H9 (cell line): ENCODE data around the gene EFNA5. TPM values are rescaled to one million over a fixed set of nuclear protein-coding genes. Genes with fewer than 3 reads are reported as not detected.

Experiments used
- DNase-seq: peaks from one replicate; pipeline ENCODE4 v3.0.0-alpha.2; 2017
- H2AFZ ChIP-seq: one replicate; pipeline ENCODE4 v1.6.1; 2013; ENCODE audit warnings: mild to moderate bottlenecking, low read length, control low read depth, moderate library complexity
- H2AK5ac ChIP-seq: 2 replicates; pipeline ENCODE4 v1.6.1; 2013; ENCODE audit warnings: low read length, control low read depth, mixed read lengths; ENCODE audit not compliant: insufficient read length
- H2BK120ac ChIP-seq: one replicate; pipeline ENCODE4 v1.6.1; 2013; ENCODE audit warnings: low read depth, mild to moderate bottlenecking, low read length, control low read depth, inconsistent platforms; ENCODE audit not compliant: poor library complexity, severe bottlenecking
- H2BK12ac ChIP-seq: 2 replicates; pipeline ENCODE4 v1.6.1; 2013; ENCODE audit warnings: low read length, control low read depth, mixed read lengths, low read depth; ENCODE audit not compliant: insufficient read length
- H2BK15ac ChIP-seq: 2 replicates; pipeline ENCODE4 v1.6.1; 2013; ENCODE audit warnings: low read depth, low read length, control low read depth
- H2BK20ac ChIP-seq: one replicate; pipeline ENCODE4 v1.6.1; 2013; ENCODE audit warnings: low read depth, mild to moderate bottlenecking, low read length, control low read depth, inconsistent platforms; ENCODE audit not compliant: poor library complexity, severe bottlenecking
- H2BK5ac ChIP-seq: 2 replicates; pipeline ENCODE4 v1.6.1; 2013; ENCODE audit warnings: low read length, control low read depth, mixed read lengths; ENCODE audit not compliant: insufficient read length
- H3K14ac ChIP-seq: 2 replicates; pipeline ENCODE4 v1.6.1; 2013; ENCODE audit warnings: low read length, control low read depth; ENCODE audit not compliant: insufficient read depth
- H3K18ac ChIP-seq: 2 replicates; pipeline ENCODE4 v1.6.1; 2013; ENCODE audit warnings: low read depth, mild to moderate bottlenecking, mixed read lengths, low read length, control low read depth; ENCODE audit not compliant: insufficient read length
- H3K23ac ChIP-seq: 2 replicates; pipeline ENCODE4 v1.6.1; 2013; ENCODE audit warnings: low read length, control low read depth, mixed read lengths, low read depth; ENCODE audit not compliant: insufficient read length
- H3K23me2 ChIP-seq: 2 replicates; pipeline ENCODE4 v1.6.1; 2013; ENCODE audit warnings: low read depth, mild to moderate bottlenecking, mixed read lengths, low read length, control low read depth; ENCODE audit not compliant: insufficient read length, poor library complexity, severe bottlenecking
- H3K27ac ChIP-seq: 2 replicates; pipeline ENCODE4 v1.5.1; 2013; ENCODE audit warnings: low read length, control low read depth, mixed read lengths, low read depth; ENCODE audit not compliant: insufficient read length
- H3K27me3 ChIP-seq: 2 replicates; pipeline ENCODE4 v1.6.1; 2013; ENCODE audit warnings: low read length, control low read depth, inconsistent platforms; ENCODE audit not compliant: insufficient read depth
- H3K4ac ChIP-seq: 2 replicates; pipeline ENCODE4 v1.6.1; 2013; ENCODE audit warnings: low read depth, mild to moderate bottlenecking, control low read depth, inconsistent platforms, low read length, moderate library complexity
- H3K4me1 ChIP-seq: 2 replicates; pipeline ENCODE4 v1.6.1; 2013; ENCODE audit warnings: low read length, control low read depth, inconsistent platforms; ENCODE audit not compliant: insufficient read depth
- H3K4me2 ChIP-seq: 2 replicates; pipeline ENCODE4 v1.6.1; 2013; ENCODE audit warnings: low read length, control low read depth, mixed read lengths; ENCODE audit not compliant: insufficient read length, insufficient read depth
- H3K56ac ChIP-seq: 2 replicates; pipeline ENCODE4 v1.6.1; 2013; ENCODE audit warnings: low read depth, mild to moderate bottlenecking, mixed read lengths, low read length, control low read depth; ENCODE audit not compliant: insufficient read length
- H3K79me1 ChIP-seq: 2 replicates; pipeline ENCODE4 v1.6.1; 2013; ENCODE audit warnings: low read depth, mild to moderate bottlenecking, moderate library complexity, low read length, control low read depth, inconsistent platforms; ENCODE audit not compliant: insufficient read depth, poor library complexity, severe bottlenecking
- H3K79me2 ChIP-seq: 2 replicates; pipeline ENCODE4 v1.6.1; 2013; ENCODE audit warnings: low read length, control low read depth, inconsistent platforms; ENCODE audit not compliant: insufficient read depth
- H3K9ac ChIP-seq: 2 replicates; pipeline ENCODE4 v1.6.1; 2013; ENCODE audit warnings: low read length, control low read depth, mixed read lengths; ENCODE audit not compliant: insufficient read length; ENCODE audit errors: extremely low read depth
- H3K9me3 ChIP-seq: one replicate; pipeline ENCODE4 v1.6.1; 2013; ENCODE audit warnings: low read depth, low read length, inconsistent platforms; ENCODE audit not compliant: control insufficient read depth
- H3T11ph ChIP-seq: one replicate; pipeline ENCODE4 v1.6.1; 2013; ENCODE audit warnings: mild to moderate bottlenecking, low read length, control low read depth, inconsistent platforms
- H4K20me1 ChIP-seq: one replicate; pipeline ENCODE4 v1.6.1; 2013; ENCODE audit not compliant: control insufficient read depth, insufficient read length, insufficient read depth
- H4K5ac ChIP-seq: 2 replicates; pipeline ENCODE4 v1.6.1; 2013; ENCODE audit warnings: low read depth, mild to moderate bottlenecking, mixed read lengths, low read length, control low read depth; ENCODE audit not compliant: insufficient read length
- H4K8ac ChIP-seq: replicated peaks from 2 replicates; pipeline ENCODE4 v1.6.1; 2013; ENCODE audit warnings: low read length, control low read depth, mixed read lengths, low read depth; ENCODE audit not compliant: insufficient read length
- H4K91ac ChIP-seq: 2 replicates; pipeline ENCODE4 v1.6.1; 2013; ENCODE audit warnings: low read depth, mild to moderate bottlenecking, moderate library complexity, mixed read lengths, low read length, control low read depth; ENCODE audit not compliant: insufficient read length
- H3K27ac Mint-ChIP-seq, 3 experiments: 2 replicates in 2 of 3; 3 replicates in 1 of 3; pipeline ENCODE4 v1.8.0; 2020 to 2021; ENCODE audit warnings: mixed read lengths in 3 of 3, mild to moderate bottlenecking in 1 of 3, moderate library complexity in 1 of 3
- H3K27me3 Mint-ChIP-seq: 2 replicates; pipeline ENCODE4 v1.8.0; 2021; ENCODE audit warnings: low read depth, mild to moderate bottlenecking, moderate library complexity, mixed read lengths
- H3K36me3 Mint-ChIP-seq, 3 experiments: 2 replicates in 2 of 3; 3 replicates in 1 of 3; pipeline ENCODE4 v1.8.0; 2020 to 2021; ENCODE audit warnings: low read depth in 3 of 3, mixed read lengths in 3 of 3; ENCODE audit not compliant: insufficient read depth in 1 of 3
- H3K4me1 Mint-ChIP-seq, 2 experiments: 2 replicates each; pipeline ENCODE4 v1.8.0; 2020; ENCODE audit warnings: mixed read lengths in 2 of 2
- H3K4me3 Mint-ChIP-seq, 2 experiments: 2 replicates in 1 of 2; 3 replicates in 1 of 2; pipeline ENCODE4 v1.8.0; 2020 to 2021; ENCODE audit warnings: mild to moderate bottlenecking in 2 of 2, mixed read lengths in 2 of 2, moderate library complexity in 1 of 2
- H3K9me3 Mint-ChIP-seq, 2 experiments: 2 replicates in 1 of 2; 3 replicates in 1 of 2; pipeline ENCODE4 v1.8.0; 2020; ENCODE audit warnings: mild to moderate bottlenecking in 2 of 2, mixed read lengths in 2 of 2, moderate library complexity in 1 of 2
- WGBS: extraction: QIAGEN DNeasy Blood & Tissue Kit; methylation state at CpG from one replicate; pipeline ENCODE4 v1.1.7; 2013; ENCODE audit warnings: missing lambda C conversion rate, low lambda C conversion rate, mixed read lengths; ENCODE audit not compliant: insufficient read length; ENCODE audit errors: extremely low coverage; 5-methylcytosine and 5-hydroxymethylcytosine counted together
- total RNA-seq: library from RNA; stranded (reverse); gene quantifications from 2 replicates; pipeline ENCODE4 v1.2.1, GENCODE V29; 2021
- TF ChIP-seq, protein P1 (sequence below): fragments of 200-600 bp; sonication (generic); conservative IDR thresholded peaks from 3 replicates; pipeline ENCODE4 v1.8.0; 2021; ENCODE audit warnings: antibody characterized with exemption, mild to moderate bottlenecking

The EFNA5 gene
- total RNA-seq, 1 experiment from 2014 or later: 20.4 TPM

DNA sequence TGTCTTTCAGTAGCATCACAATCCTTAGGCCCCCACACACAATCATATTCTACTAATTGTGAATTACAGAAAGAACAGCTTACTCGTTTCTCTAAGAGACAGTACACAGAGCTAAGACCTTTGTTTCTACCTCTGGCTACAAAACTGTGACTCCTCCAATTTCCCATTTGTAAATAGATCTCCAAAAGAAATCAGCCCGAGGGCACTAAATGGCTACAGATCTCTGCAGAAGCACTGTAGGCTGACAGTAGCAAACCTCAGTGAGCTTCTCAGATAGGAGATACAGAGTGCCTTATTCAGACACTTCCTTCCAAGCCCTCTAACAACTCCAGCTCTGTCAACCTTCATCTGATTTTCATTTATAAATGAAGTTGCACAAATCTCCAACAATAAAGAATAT is 51.0 kb downstream of the EFNA5 start:
- Histone ChIP-seq H4K20me1 (no peaks in the 10 kb centered on the region), H2BK5ac (no peak overlapping the region), H3K27me3 (no peaks in the 10 kb centered on the region), H4K91ac (no peak overlapping the region), H2BK15ac (no peak overlapping the region), H3K27ac (no peak overlapping the region), H4K8ac (no peak overlapping the region), H3K18ac (no peak overlapping the region), H3K4me2 (no peak overlapping the region), H3K4me1 (no peaks in the 10 kb centered on the region; the same call in 1 of the 2 replicates), H2BK120ac (no peak overlapping the region), H3K56ac (no peak overlapping the region), H2AFZ (no peak overlapping the region), H3K9me3 (no peaks in the 10 kb centered on the region), H2AK5ac (no peak overlapping the region), H3K4ac (no peak overlapping the region), H3K23me2 (no peaks in the 10 kb centered on the region), H3K9ac (no peak overlapping the region), H3K79me1 (no peaks in the 10 kb centered on the region), H3T11ph (no peak overlapping the region), H3K79me2 (no peaks in the 10 kb centered on the region), H2BK12ac (no peak overlapping the region), H3K23ac (no peak overlapping the region), H4K5ac (no peak overlapping the region), H2BK20ac (no peak overlapping the region), H3K14ac (no peak overlapping the region)
- no peak for DNase-seq
- Mint-ChIP-seq H3K27ac (peak overlapping the region in 1 of 3 experiments; percentile 64; a peak in 4 of 7 replicates), H3K9me3 (no peaks in the 10 kb centered on the region), H3K27me3 (no peaks in the 10 kb centered on the region), H3K4me3 (no peak overlapping the region), H3K4me1 (peaks cover 37% of the 10 kb centered on the region in 2 experiments), H3K36me3 (no peaks in the 10 kb centered on the region)
- TF ChIP-seq, protein P1, sequence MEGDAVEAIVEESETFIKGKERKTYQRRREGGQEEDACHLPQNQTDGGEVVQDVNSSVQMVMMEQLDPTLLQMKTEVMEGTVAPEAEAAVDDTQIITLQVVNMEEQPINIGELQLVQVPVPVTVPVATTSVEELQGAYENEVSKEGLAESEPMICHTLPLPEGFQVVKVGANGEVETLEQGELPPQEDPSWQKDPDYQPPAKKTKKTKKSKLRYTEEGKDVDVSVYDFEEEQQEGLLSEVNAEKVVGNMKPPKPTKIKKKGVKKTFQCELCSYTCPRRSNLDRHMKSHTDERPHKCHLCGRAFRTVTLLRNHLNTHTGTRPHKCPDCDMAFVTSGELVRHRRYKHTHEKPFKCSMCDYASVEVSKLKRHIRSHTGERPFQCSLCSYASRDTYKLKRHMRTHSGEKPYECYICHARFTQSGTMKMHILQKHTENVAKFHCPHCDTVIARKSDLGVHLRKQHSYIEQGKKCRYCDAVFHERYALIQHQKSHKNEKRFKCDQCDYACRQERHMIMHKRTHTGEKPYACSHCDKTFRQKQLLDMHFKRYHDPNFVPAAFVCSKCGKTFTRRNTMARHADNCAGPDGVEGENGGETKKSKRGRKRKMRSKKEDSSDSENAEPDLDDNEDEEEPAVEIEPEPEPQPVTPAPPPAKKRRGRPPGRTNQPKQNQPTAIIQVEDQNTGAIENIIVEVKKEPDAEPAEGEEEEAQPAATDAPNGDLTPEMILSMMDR: no peak
- no CpG with 5 or more reads among the region's 2 CpGs for WGBS
